Endodermal cell (in vitro differentiated cells): Measurements from ENCODE around the gene ABCA4. TPM values are rescaled to one million over a fixed set of nuclear protein-coding genes. Genes with fewer than 3 reads are reported as not detected.
"Not testable (repeated sequence)": the region's sequence is repeated elsewhere in the genome, so short reads cannot be mapped to it uniquely, and the experiment has no call there.

Experiments
- DNase-seq: peaks from one replicate; pipeline ENCODE4 v3.0.0-alpha.2; 2017
- H3K27ac ChIP-seq: 2 replicates; pipeline ENCODE4 v1.5.1; 2013; ENCODE audit warnings: mild to moderate bottlenecking, low read depth, low read length, moderate library complexity
- H3K27me3 ChIP-seq: 2 replicates; pipeline ENCODE4 v1.6.1; 2013; ENCODE audit warnings: mild to moderate bottlenecking, low read length, moderate library complexity; ENCODE audit not compliant: insufficient read depth, control insufficient read depth, poor library complexity, severe bottlenecking
- H3K36me3 ChIP-seq: 2 replicates; pipeline ENCODE4 v1.7.0; 2013; ENCODE audit warnings: mild to moderate bottlenecking, low read length, moderate library complexity; ENCODE audit not compliant: control insufficient read depth, insufficient read depth
- H3K4me1 ChIP-seq: one replicate; pipeline ENCODE4 v1.7.0; 2013; ENCODE audit warnings: low read length; ENCODE audit not compliant: control insufficient read depth, insufficient read depth
- H3K4me3 ChIP-seq: 2 replicates; pipeline ENCODE4 v1.5.1; 2013; ENCODE audit warnings: mild to moderate bottlenecking, low read length, moderate library complexity
- H3K9ac ChIP-seq: 2 replicates; pipeline ENCODE4 v1.6.1; 2013; ENCODE audit warnings: mild to moderate bottlenecking, low read length, moderate library complexity; ENCODE audit not compliant: poor library complexity, severe bottlenecking; ENCODE audit errors: extremely low read depth
- H3K9me3 ChIP-seq: 2 replicates; pipeline ENCODE4 v1.6.1; 2013; ENCODE audit warnings: mild to moderate bottlenecking, low read length, moderate library complexity; ENCODE audit not compliant: control insufficient read depth
- H3K27ac Mint-ChIP-seq: 2 replicates; pipeline ENCODE4 v1.8.0; 2020; ENCODE audit warnings: mixed read lengths
- H3K27me3 Mint-ChIP-seq: 2 replicates; pipeline ENCODE4 v1.8.0; 2021; ENCODE audit warnings: mild to moderate bottlenecking, mixed read lengths; ENCODE audit not compliant: insufficient read depth
- H3K36me3 Mint-ChIP-seq: 2 replicates; pipeline ENCODE4 v1.8.0; 2020; ENCODE audit warnings: low read depth, mixed read lengths
- H3K4me1 Mint-ChIP-seq: 2 replicates; pipeline ENCODE4 v1.8.0; 2020; ENCODE audit warnings: mixed read lengths
- H3K4me3 Mint-ChIP-seq: 2 replicates; pipeline ENCODE4 v1.8.0; 2020; ENCODE audit warnings: mild to moderate bottlenecking, moderate library complexity, mixed read lengths
- H3K9me3 Mint-ChIP-seq: 2 replicates; pipeline ENCODE4 v1.8.0; 2020; ENCODE audit warnings: mild to moderate bottlenecking, mixed read lengths
- WGBS, 2 experiments: methylation state at CpG; one replicate each; pipeline versions ENCODE4 v1.1.5 to v1.1.7; 2013; ENCODE audit warnings: missing lambda C conversion rate in 2 of 2, mixed read lengths in 1 of 2; ENCODE audit not compliant: insufficient coverage in 1 of 2, insufficient read length in 1 of 2; 5-methylcytosine and 5-hydroxymethylcytosine counted together
- total RNA-seq, 2 donors: library from RNA; stranded (reverse); fragmentation: NEBNext Ultra II Directional in 1 of 2; extraction: Animal tissue kit (Norgen Biotek cat#: 25700) in 1 of 2; gene quantifications; 2 replicates in 1 of 2; 3 replicates in 1 of 2; pipeline ENCODE4 v1.2.1, GENCODE V29; 2021
- TF ChIP-seq, protein P1 (sequence below): fragments of 200-600 bp; sonication (generic); conservative IDR thresholded peaks from 2 replicates; pipeline ENCODE4 v1.5.0; 2021; ENCODE audit warnings: antibody characterized with exemption, mild to moderate bottlenecking

The ABCA4 gene
- total RNA-seq, 2 donors from 2014 or later, result 1.6 to 1.7 TPM

- Histone ChIP-seq H3K27ac (no peak overlapping the region), H3K36me3 (no peaks in the 10 kb centered on the region), H3K4me3 (no peak overlapping the region), H3K9ac (no peak overlapping the region), H3K4me1 (no peaks in the 10 kb centered on the region), H3K27me3 (no peaks in the 10 kb centered on the region), H3K9me3 (no peaks in the 10 kb centered on the region)
- 93 to 97% methylated on average over 10 to 20 of the region's 20 CpGs for WGBS, 2 experiments
- Mint-ChIP-seq H3K4me1 (no peaks in the 10 kb centered on the region), H3K27ac (no peak overlapping the region), H3K4me3 (no peak overlapping the region), H3K27me3 (no peaks in the 10 kb centered on the region), H3K9me3 (no peaks in the 10 kb centered on the region), H3K36me3 (no peaks in the 10 kb centered on the region)
- TF ChIP-seq, protein P1, sequence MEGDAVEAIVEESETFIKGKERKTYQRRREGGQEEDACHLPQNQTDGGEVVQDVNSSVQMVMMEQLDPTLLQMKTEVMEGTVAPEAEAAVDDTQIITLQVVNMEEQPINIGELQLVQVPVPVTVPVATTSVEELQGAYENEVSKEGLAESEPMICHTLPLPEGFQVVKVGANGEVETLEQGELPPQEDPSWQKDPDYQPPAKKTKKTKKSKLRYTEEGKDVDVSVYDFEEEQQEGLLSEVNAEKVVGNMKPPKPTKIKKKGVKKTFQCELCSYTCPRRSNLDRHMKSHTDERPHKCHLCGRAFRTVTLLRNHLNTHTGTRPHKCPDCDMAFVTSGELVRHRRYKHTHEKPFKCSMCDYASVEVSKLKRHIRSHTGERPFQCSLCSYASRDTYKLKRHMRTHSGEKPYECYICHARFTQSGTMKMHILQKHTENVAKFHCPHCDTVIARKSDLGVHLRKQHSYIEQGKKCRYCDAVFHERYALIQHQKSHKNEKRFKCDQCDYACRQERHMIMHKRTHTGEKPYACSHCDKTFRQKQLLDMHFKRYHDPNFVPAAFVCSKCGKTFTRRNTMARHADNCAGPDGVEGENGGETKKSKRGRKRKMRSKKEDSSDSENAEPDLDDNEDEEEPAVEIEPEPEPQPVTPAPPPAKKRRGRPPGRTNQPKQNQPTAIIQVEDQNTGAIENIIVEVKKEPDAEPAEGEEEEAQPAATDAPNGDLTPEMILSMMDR, result peak; percentile 10
- no peak for DNase-seq
These were observed 119.4 kb downstream of the ABCA4 start for GRCh38 chr1:94001397-94002045.

GRCh38 chr1:94000510-94001282 lies 120.3 kb downstream of the ABCA4 start:
- Histone ChIP-seq H3K9ac (no peak overlapping the region), H3K36me3 (no peaks in the 10 kb centered on the region), H3K27me3 (no peaks in the 10 kb centered on the region), H3K27ac (no peak overlapping the region), H3K4me3 (no peak overlapping the region), H3K4me1 (no peaks in the 10 kb centered on the region), H3K9me3 (no peaks in the 10 kb centered on the region)
- TF ChIP-seq, protein P1, result no peak
- DNase-seq, result no peak
- 95 to 96% methylated on average over 3 to 12 of the region's 12 CpGs for WGBS, 2 experiments
- H3K4me3 Mint-ChIP-seq, result no peak overlapping the region
- H3K27me3 Mint-ChIP-seq, result no peaks in the 10 kb centered on the region
- H3K36me3 Mint-ChIP-seq, result no peaks in the 10 kb centered on the region
- no peaks in the 10 kb centered on the region for H3K4me1 Mint-ChIP-seq
- no peaks in the 10 kb centered on the region for H3K9me3 Mint-ChIP-seq
- H3K27ac Mint-ChIP-seq, result no peak overlapping the region

GRCh38 chr1:93999840-94000415 lies 121.0 kb downstream of the ABCA4 start:
- Mint-ChIP-seq H3K27me3 (no peaks in the 10 kb centered on the region), H3K4me1 (no peaks in the 10 kb centered on the region), H3K27ac (no peak overlapping the region), H3K36me3 (no peaks in the 10 kb centered on the region), H3K4me3 (no peak overlapping the region), H3K9me3 (no peaks in the 10 kb centered on the region)
- TF ChIP-seq, protein P1, result no peak
- WGBS, 2 experiments, result 80 to 88% methylated on average over 2 to 3 of the region's 3 CpGs
- Histone ChIP-seq H3K27me3 (no peaks in the 10 kb centered on the region), H3K27ac (no peak overlapping the region), H3K36me3 (no peaks in the 10 kb centered on the region), H3K4me3 (no peak overlapping the region), H3K4me1 (no peaks in the 10 kb centered on the region), H3K9ac (no peak overlapping the region), H3K9me3 (no peaks in the 10 kb centered on the region)
- DNase-seq, result no peak

GRCh38 chr1:93998532-93998931 lies 122.4 kb downstream of the ABCA4 start:
- H3K36me3 Mint-ChIP-seq, H3K27ac Mint-ChIP-seq, H3K27ac ChIP-seq, H3K4me1 ChIP-seq, DNase-seq, H3K9me3 ChIP-seq, H3K9ac ChIP-seq, H3K36me3 ChIP-seq, H3K4me3 Mint-ChIP-seq, H3K9me3 Mint-ChIP-seq, H3K4me1 Mint-ChIP-seq, H3K4me3 ChIP-seq, H3K27me3 Mint-ChIP-seq, H3K27me3 ChIP-seq: not testable (repeated sequence)
- WGBS, 2 experiments, result 99% methylated on average over 3 of the region's 4 CpGs; no CpG with 5 or more reads in 1 of the 2 experiments
